Calu3 (cell line): ENCODE results near the gene ACOXL. TPM values are rescaled to one million over a fixed set of nuclear protein-coding genes. Genes with fewer than 3 reads are reported as not detected.

Experiments used
- BruUV-seq: library from RNA; stranded (reverse); fragments of 400-500 nt; replicated peaks from 2 replicates; lab custom pipeline; 2021; lab: Mats Ljungman, UMichigan
- CTCF ChIA-PET: fragments of 300-600 bp; sonication (Branson Sonifier 250); formaldehyde crosslinking; loops from one replicate; lab custom pipeline; 2022; ENCODE audit warnings: antibody characterized with exemption; lab: Charles Lee
- DNase-seq: peaks from one replicate; pipeline ENCODE4 v3.0.0; 2022
- H3K27ac Mint-ChIP-seq: one replicate; pipeline ENCODE4 v1.8.0; 2022; ENCODE audit warnings: mixed read lengths; ENCODE audit not compliant: unreplicated experiment
- H3K27me3 Mint-ChIP-seq: one replicate; pipeline ENCODE4 v1.8.0; 2022; ENCODE audit warnings: mixed read lengths; ENCODE audit not compliant: unreplicated experiment
- H3K36me3 Mint-ChIP-seq: one replicate; pipeline ENCODE4 v1.8.0; 2022; ENCODE audit warnings: mild to moderate bottlenecking, moderate library complexity, mixed read lengths; ENCODE audit not compliant: insufficient read depth, unreplicated experiment
- H3K4me1 Mint-ChIP-seq: one replicate; pipeline ENCODE4 v1.8.0; 2022; ENCODE audit warnings: mild to moderate bottlenecking, low read depth, mixed read lengths; ENCODE audit not compliant: unreplicated experiment
- H3K4me3 Mint-ChIP-seq: one replicate; pipeline ENCODE4 v1.8.0; 2022; ENCODE audit warnings: mild to moderate bottlenecking, low read depth, moderate library complexity, mixed read lengths; ENCODE audit not compliant: unreplicated experiment
- H3K9me3 Mint-ChIP-seq: one replicate; pipeline ENCODE4 v1.8.0; 2022; ENCODE audit warnings: low read depth, mixed read lengths; ENCODE audit not compliant: unreplicated experiment
- intact Hi-C: fragments of 100-400 bp; cut with micrococcal nuclease; formaldehyde crosslinking; loops from one replicate; pipeline ENCODE4 v1.10.0; 2022; ENCODE audit not compliant: unreplicated experiment
- total RNA-seq: library from RNA; stranded (reverse); gene quantifications from 2 replicates; pipeline ENCODE4 v1.2.3, GENCODE V29; 2022
- TF ChIP-seq, protein P1 (sequence below): fragments of 200-600 bp; IDR thresholded peaks from one replicate; pipeline ENCODE4 v1.8.0; 2022; ENCODE audit warnings: antibody characterized with exemption; ENCODE audit not compliant: unreplicated experiment

Gene ACOXL
- total RNA-seq, 1 experiment from 2014 or later = 2.7 TPM

DNA sequence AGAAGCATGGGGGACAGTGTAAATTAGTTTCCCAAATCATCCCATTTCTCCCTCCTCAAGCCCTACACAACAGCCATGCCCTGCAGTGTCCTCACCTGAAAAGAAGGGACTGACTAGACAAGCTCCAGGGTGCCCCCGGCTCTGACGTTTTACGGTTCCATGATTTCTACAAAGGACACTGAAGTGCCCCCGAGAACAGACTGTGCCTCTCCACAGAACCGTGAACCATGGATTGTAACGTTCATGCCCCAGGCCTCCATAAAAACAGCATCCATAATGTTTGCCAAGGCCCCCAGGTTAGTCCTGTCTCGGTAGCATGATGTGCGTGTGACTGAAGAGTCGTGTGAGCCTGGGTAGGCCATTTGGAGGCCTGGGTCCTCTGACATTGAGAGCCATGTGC lies 7.0 kb upstream of the ACOXL start:
- no peaks in the 10 kb centered on the region for H3K9me3 Mint-ChIP-seq
- no TSS peak for BruUV-seq
- no peak overlapping the region for H3K4me3 Mint-ChIP-seq
- peaks cover 78% of the 10 kb centered on the region for H3K27me3 Mint-ChIP-seq
- no peaks in the 10 kb centered on the region for H3K36me3 Mint-ChIP-seq
- TF ChIP-seq, protein P1, sequence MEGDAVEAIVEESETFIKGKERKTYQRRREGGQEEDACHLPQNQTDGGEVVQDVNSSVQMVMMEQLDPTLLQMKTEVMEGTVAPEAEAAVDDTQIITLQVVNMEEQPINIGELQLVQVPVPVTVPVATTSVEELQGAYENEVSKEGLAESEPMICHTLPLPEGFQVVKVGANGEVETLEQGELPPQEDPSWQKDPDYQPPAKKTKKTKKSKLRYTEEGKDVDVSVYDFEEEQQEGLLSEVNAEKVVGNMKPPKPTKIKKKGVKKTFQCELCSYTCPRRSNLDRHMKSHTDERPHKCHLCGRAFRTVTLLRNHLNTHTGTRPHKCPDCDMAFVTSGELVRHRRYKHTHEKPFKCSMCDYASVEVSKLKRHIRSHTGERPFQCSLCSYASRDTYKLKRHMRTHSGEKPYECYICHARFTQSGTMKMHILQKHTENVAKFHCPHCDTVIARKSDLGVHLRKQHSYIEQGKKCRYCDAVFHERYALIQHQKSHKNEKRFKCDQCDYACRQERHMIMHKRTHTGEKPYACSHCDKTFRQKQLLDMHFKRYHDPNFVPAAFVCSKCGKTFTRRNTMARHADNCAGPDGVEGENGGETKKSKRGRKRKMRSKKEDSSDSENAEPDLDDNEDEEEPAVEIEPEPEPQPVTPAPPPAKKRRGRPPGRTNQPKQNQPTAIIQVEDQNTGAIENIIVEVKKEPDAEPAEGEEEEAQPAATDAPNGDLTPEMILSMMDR = no peak
- no peaks in the 10 kb centered on the region for H3K4me1 Mint-ChIP-seq
- no peak for DNase-seq
- no peak overlapping the region for H3K27ac Mint-ChIP-seq
- intact Hi-C loops = no loop called here
- CTCF ChIA-PET = no interaction called here

DNA sequence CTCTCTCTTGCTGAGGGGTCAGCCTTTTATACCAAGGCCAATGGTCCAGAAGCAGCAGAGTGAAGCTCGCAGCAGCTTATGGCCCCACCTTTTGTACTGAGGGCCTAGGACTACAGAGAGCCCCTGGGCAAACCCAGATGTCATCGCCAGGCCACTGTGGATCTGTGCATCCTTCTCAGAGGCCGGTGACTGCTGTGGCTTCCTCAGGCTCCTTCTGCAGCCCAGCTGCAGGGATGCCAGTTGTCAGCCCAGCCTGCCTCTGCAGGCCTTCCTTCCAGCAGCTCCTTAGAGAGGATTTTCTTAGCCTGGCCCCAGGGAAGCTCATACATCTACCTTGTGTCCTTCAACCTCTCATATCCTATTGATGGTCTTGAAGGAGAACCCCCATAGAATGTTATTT lies 6.5 kb upstream of the ACOXL start:
- Mint-ChIP-seq H3K36me3 (no peaks in the 10 kb centered on the region), H3K9me3 (no peaks in the 10 kb centered on the region), H3K27ac (no peak overlapping the region), H3K27me3 (peaks cover 78% of the 10 kb centered on the region), H3K4me1 (no peaks in the 10 kb centered on the region), H3K4me3 (no peak overlapping the region)
- intact Hi-C loops = no loop called here
- TF ChIP-seq, protein P1 = no peak
- DNase-seq = no peak
- CTCF ChIA-PET = no interaction called here
- no TSS peak for BruUV-seq

DNA sequence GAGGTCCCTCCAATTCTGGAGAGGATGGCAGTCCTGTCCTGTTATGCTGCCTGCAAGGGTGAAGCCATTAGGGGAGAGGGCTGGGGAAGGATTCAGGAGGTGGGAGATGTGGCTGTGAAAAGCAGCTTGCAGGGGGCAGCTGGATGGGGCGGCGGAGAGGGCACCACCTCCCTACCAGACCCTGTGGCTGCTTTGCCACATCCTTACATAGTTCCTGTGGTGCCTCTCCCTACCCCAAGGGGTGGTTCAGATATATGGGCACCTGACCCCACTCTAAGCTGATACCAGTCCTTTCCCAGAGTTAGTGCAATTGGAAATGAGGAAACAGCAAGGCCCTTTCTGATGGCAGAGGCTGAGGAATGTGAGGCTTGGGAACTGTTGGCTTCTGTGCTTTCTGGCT lies 6.1 kb upstream of the ACOXL start:
- intact Hi-C loops = no loop called here
- no peak for DNase-seq
- TF ChIP-seq, protein P1 = no peak
- no TSS peak for BruUV-seq
- Mint-ChIP-seq H3K27ac (no peak overlapping the region), H3K36me3 (no peaks in the 10 kb centered on the region), H3K27me3 (peaks cover 78% of the 10 kb centered on the region), H3K9me3 (no peaks in the 10 kb centered on the region), H3K4me1 (no peaks in the 10 kb centered on the region), H3K4me3 (no peak overlapping the region)
- CTCF ChIA-PET = interaction anchor here (0.7 kb wide), 1 partner anchor 26 kb away, joined by 6 read pairs; no protein-coding TSS in a partner anchor

DNA sequence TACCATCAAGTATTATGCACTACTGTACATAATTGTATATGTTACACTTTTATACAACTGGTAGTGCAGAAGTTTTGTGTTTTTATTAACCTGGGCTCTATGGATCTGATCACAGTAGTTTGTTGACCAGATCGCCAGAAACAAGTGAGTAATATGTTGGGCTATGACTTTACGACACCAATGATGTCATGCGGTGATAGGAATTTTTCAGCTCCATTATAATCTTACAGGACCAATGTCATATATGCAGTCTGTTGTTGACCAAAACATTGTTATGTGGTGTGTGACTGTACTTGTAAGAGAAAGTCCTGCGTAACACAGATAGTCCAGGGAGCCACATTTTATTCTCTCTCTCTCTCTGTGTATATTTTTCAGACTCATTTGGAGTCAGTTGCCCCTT lies 4.5 kb upstream of the ACOXL start:
- CTCF ChIA-PET = no interaction called here
- BruUV-seq = no TSS peak
- no peak for DNase-seq
- H3K4me1 Mint-ChIP-seq = no peaks in the 10 kb centered on the region
- H3K36me3 Mint-ChIP-seq = peaks cover 10% of the 10 kb centered on the region
- H3K27ac Mint-ChIP-seq = no peak overlapping the region
- H3K9me3 Mint-ChIP-seq = no peaks in the 10 kb centered on the region
- TF ChIP-seq, protein P1 = no peak
- no peak overlapping the region for H3K4me3 Mint-ChIP-seq
- peaks cover 81% of the 10 kb centered on the region for H3K27me3 Mint-ChIP-seq
- intact Hi-C loops = no loop called here
